Liver (tissue), 9 donors: Measurements from ENCODE around the gene PANX1. TPM values are rescaled to one million over a fixed set of nuclear protein-coding genes. Genes with fewer than 3 reads are reported as not detected.

Experiments used
- DNase-seq: peaks from one replicate; pipeline ENCODE4 v3.0.0-alpha.2; 2017; ENCODE audit warnings: low spot score
- H3K27ac ChIP-seq, 2 donors: one replicate each; pipeline ENCODE4 v1.7.0; 2013; ENCODE audit warnings: inconsistent platforms in 2 of 2, low read length in 2 of 2, control low read depth in 1 of 2, low read depth in 1 of 2, mild to moderate bottlenecking in 1 of 2
- H3K27me3 ChIP-seq, 4 donors: one replicate each; pipeline versions ENCODE4 v1.6.1 to v1.7.0; 2013; ENCODE audit warnings: low read length in 3 of 4, inconsistent platforms in 1 of 4, mild to moderate bottlenecking in 1 of 4, moderate library complexity in 1 of 4; ENCODE audit not compliant: control insufficient read depth in 4 of 4, insufficient read depth in 4 of 4
- H3K36me3 ChIP-seq, 4 donors: one replicate each; pipeline versions ENCODE4 v1.6.1 to v1.7.0; 2013; ENCODE audit warnings: low read length in 3 of 4, mild to moderate bottlenecking in 3 of 4, low read depth in 1 of 4, moderate library complexity in 1 of 4; ENCODE audit not compliant: control insufficient read depth in 4 of 4, insufficient read depth in 3 of 4
- H3K4me1 ChIP-seq, 4 donors: one replicate each; pipeline versions ENCODE4 v1.6.1 to v1.7.0; 2013; ENCODE audit warnings: low read length in 3 of 4, mild to moderate bottlenecking in 3 of 4, moderate library complexity in 1 of 4; ENCODE audit not compliant: control insufficient read depth in 4 of 4, insufficient read depth in 4 of 4
- H3K4me3 ChIP-seq, 3 donors: one replicate each; pipeline versions ENCODE4 v1.6.1 to v1.7.0; 2013; ENCODE audit warnings: low read length in 3 of 3, control low read depth in 1 of 3, low read depth in 1 of 3, mild to moderate bottlenecking in 1 of 3
- H3K9ac ChIP-seq, 2 donors: one replicate each; pipeline ENCODE4 v1.7.0; 2013; ENCODE audit warnings: low read length in 2 of 2, mild to moderate bottlenecking in 2 of 2, moderate library complexity in 2 of 2, control low read depth in 1 of 2, low read depth in 1 of 2
- H3K9me3 ChIP-seq, 4 donors: one replicate each; pipeline versions ENCODE4 v1.6.1 to v1.7.0; 2013; ENCODE audit warnings: low read length in 3 of 4; ENCODE audit not compliant: control insufficient read depth in 4 of 4
- EGR1 ChIP-seq, 2 donors: IDR thresholded peaks; 2 replicates each; pipeline ENCODE4 v1.6.1; 2016 to 2018; ENCODE audit warnings: antibody characterized with exemption in 2 of 2, low read depth in 2 of 2
- FOXA1 ChIP-seq: IDR thresholded peaks from 2 replicates; pipeline ENCODE4 v1.6.1; 2016; ENCODE audit warnings: antibody characterized with exemption
- FOXA2 ChIP-seq: IDR thresholded peaks from 2 replicates; pipeline ENCODE4 v1.6.1; 2016; ENCODE audit warnings: antibody characterized with exemption
- GABPA ChIP-seq, 2 donors: IDR thresholded peaks in 1 of 2; conservative IDR thresholded peaks in 1 of 2; 2 replicates each; pipeline ENCODE4 v1.6.1; 2016; ENCODE audit warnings: antibody characterized with exemption in 2 of 2, mild to moderate bottlenecking in 1 of 2, moderate library complexity in 1 of 2
- HNF4A ChIP-seq, 2 donors: conservative IDR thresholded peaks; 2 replicates each; pipeline ENCODE4 v1.6.1; 2016; ENCODE audit warnings: antibody characterized with exemption in 2 of 2, mild to moderate bottlenecking in 2 of 2
- HNF4G ChIP-seq: IDR thresholded peaks from 2 replicates; pipeline ENCODE4 v1.6.1; 2016; ENCODE audit warnings: antibody characterized with exemption
- JUND ChIP-seq, 2 donors: IDR thresholded peaks; 2 replicates each; pipeline ENCODE4 v1.6.1; 2016; ENCODE audit warnings: antibody characterized with exemption in 2 of 2
- NR2F2 ChIP-seq: IDR thresholded peaks from 2 replicates; pipeline ENCODE4 v1.6.1; 2016; ENCODE audit warnings: antibody characterized with exemption
- RAD21 ChIP-seq, 2 donors: IDR thresholded peaks; 2 replicates each; pipeline ENCODE4 v1.6.1; 2016; ENCODE audit warnings: antibody characterized with exemption in 2 of 2, mild to moderate bottlenecking in 2 of 2
- RXRA ChIP-seq, 2 donors: IDR thresholded peaks; 2 replicates each; pipeline ENCODE4 v1.6.1; 2017 to 2018; ENCODE audit warnings: antibody characterized with exemption in 2 of 2, mild to moderate bottlenecking in 1 of 2
- SP1 ChIP-seq: IDR thresholded peaks from 2 replicates; pipeline ENCODE4 v1.6.1; 2018; ENCODE audit warnings: antibody characterized with exemption, mild to moderate bottlenecking
- TAF1 ChIP-seq: conservative IDR thresholded peaks from 2 replicates; pipeline ENCODE4 v1.6.1; 2016; ENCODE audit warnings: antibody characterized with exemption, mild to moderate bottlenecking
- YY1 ChIP-seq: IDR thresholded peaks from 2 replicates; pipeline ENCODE4 v1.6.1; 2016; ENCODE audit warnings: antibody characterized with exemption, mild to moderate bottlenecking
- WGBS: extraction: QIAGEN DNeasy Blood & Tissue Kit; methylation state at CpG from one replicate; pipeline ENCODE4 v1.1.7; 2013; 5-methylcytosine and 5-hydroxymethylcytosine counted together
- polyA plus RNA-seq, 2 donors: library from polyadenylated mRNA; stranded (reverse) in 1 of 2; unstranded in 1 of 2; fragments of 200-250 nt in 1 of 2; fragments of >200 nt in 1 of 2; fragmentation: Nextera tagmentation in 1 of 2; extraction: Ambion mirVana in 1 of 2; gene quantifications; one replicate each; pipeline versions ENCODE4 v1.2.1 to v1.2.3, GENCODE V29; 2013 to 2015
- total RNA-seq, 2 donors: library from RNA; depleted of rRNA; stranded (reverse); fragments of >200 nt; gene quantifications; one replicate each; pipeline ENCODE4 v1.2.3, GENCODE V29; 2014
- TF ChIP-seq, protein P1 (sequence below): IDR thresholded peaks from 2 replicates; pipeline ENCODE4 v1.6.1; 2016; ENCODE audit warnings: antibody characterized with exemption
- TF ChIP-seq, protein P2 (sequence below): IDR thresholded peaks from 2 replicates; pipeline ENCODE4 v1.6.1; 2016; ENCODE audit warnings: antibody characterized with exemption
- TF ChIP-seq, protein P3 (sequence below): fragments of 150-350 bp; IDR thresholded peaks from 2 replicates; pipeline ENCODE4 v1.5.1; 2017; ENCODE audit warnings: improper control_type of control experiment, low read depth, low read length; ENCODE audit not compliant: missing input control
- TF ChIP-seq, protein P4 (sequence below): IDR thresholded peaks from 2 replicates; pipeline ENCODE4 v1.6.1; 2016; ENCODE audit warnings: antibody characterized with exemption
- TF ChIP-seq, protein P5 (sequence below): IDR thresholded peaks from 2 replicates; pipeline ENCODE4 v1.6.1; 2016; ENCODE audit warnings: antibody characterized with exemption, mild to moderate bottlenecking
- donor health status: healthy.
- donor health status: healthy.
- donor health status: healthy.
- donor health status: healthy.
- donor health status: healthy.

Gene PANX1
- total and polyA plus RNA-seq, 4 donors, result 6.4 to 14.1 (median 8.4) TPM

DNA sequence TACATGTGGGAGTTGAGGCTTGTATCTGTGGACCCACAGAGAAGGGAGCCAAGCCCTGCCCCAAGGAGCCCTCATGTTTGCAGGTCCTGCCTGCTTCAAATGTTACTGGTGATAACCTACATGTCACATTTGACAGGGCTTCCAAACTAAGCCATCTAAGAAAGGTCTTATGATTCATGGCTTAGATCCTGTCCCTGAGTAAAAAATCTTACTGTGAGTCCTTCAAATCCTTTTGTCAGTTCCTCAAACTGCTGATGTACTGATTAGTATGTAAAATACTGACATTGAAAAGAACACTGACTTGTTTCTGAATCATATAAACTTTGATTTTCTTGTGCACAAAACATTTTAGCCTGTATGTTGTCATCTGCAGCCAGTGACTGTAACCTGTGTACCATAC, 1.0 kb upstream of the PANX1 start (continued):
- no peak for TF ChIP-seq GABPA (IDR thresholded peaks at IDR 0.05 in 1 of 2, conservative IDR thresholded peaks at IDR 0.05 in 1 of 2)
- TF ChIP-seq TAF1, result no peak
- no peak for TF ChIP-seq FOXA1

DNA sequence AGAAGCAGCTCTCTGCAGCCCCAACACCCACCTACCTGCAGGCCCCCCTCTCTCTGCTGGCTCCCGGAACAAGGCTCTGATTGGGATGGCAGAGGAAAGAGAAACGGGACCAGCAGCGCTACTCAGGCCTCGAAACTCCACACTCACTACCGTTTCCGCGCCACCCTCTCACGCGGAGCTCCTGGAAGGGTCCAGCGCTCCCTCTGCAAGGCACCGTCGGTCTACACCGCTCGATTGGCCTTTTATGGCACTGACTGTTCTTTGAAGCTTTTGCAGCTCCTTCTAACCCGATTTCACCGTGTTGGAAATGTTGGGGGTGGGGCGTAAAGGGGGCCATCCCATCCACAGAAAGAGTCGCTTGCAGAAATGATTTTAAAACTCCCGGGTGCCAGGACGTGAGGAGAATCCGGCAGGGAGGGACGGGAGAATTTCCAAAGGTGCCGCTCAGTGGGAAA, 323 bp upstream of the PANX1 start:
- H3K36me3 ChIP-seq, result no peaks in the 10 kb centered on the region
- H3K4me3 ChIP-seq, result peak overlapping the region; percentile 61 to 87 (median 83)
- H3K27ac ChIP-seq, result peak overlapping the region; percentile 90 to 97
- peak overlapping the region; percentile 58 to 66 for H3K9ac ChIP-seq
- H3K9me3 ChIP-seq, result no peaks in the 10 kb centered on the region
- no peak for DNase-seq
- H3K27me3 ChIP-seq, result no peaks in the 10 kb centered on the region
- TF ChIP-seq EGR1 (IDR thresholded peaks at IDR 0.05; ENCODE audit: low read depth in 2 of 2), result no peak
- TF ChIP-seq, protein P1, sequence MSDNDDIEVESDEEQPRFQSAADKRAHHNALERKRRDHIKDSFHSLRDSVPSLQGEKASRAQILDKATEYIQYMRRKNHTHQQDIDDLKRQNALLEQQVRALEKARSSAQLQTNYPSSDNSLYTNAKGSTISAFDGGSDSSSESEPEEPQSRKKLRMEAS, result peak; percentile 18
- TF ChIP-seq RAD21 (IDR thresholded peaks at IDR 0.05), result peak in 1 of 2 donors; percentile 39
- TF ChIP-seq NR2F2, result no peak
- TF ChIP-seq RXRA (IDR thresholded peaks at IDR 0.05), result no peak
- TF ChIP-seq, protein P2, sequence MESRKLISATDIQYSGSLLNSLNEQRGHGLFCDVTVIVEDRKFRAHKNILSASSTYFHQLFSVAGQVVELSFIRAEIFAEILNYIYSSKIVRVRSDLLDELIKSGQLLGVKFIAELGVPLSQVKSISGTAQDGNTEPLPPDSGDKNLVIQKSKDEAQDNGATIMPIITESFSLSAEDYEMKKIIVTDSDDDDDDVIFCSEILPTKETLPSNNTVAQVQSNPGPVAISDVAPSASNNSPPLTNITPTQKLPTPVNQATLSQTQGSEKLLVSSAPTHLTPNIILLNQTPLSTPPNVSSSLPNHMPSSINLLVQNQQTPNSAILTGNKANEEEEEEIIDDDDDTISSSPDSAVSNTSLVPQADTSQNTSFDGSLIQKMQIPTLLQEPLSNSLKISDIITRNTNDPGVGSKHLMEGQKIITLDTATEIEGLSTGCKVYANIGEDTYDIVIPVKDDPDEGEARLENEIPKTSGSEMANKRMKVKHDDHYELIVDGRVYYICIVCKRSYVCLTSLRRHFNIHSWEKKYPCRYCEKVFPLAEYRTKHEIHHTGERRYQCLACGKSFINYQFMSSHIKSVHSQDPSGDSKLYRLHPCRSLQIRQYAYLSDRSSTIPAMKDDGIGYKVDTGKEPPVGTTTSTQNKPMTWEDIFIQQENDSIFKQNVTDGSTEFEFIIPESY, result peak; percentile 12
- TF ChIP-seq TAF1, result no peak
- TF ChIP-seq YY1, result no peak
- peak in 1 of 2 donors; percentile 13 for TF ChIP-seq JUND (IDR thresholded peaks at IDR 0.05)
- H3K4me1 ChIP-seq, result peaks cover 17 to 52% (median 32%) of the 10 kb centered on the region in 4 donors
- under 1% methylated on average over 23 of the region's 23 CpGs for WGBS

DNA sequence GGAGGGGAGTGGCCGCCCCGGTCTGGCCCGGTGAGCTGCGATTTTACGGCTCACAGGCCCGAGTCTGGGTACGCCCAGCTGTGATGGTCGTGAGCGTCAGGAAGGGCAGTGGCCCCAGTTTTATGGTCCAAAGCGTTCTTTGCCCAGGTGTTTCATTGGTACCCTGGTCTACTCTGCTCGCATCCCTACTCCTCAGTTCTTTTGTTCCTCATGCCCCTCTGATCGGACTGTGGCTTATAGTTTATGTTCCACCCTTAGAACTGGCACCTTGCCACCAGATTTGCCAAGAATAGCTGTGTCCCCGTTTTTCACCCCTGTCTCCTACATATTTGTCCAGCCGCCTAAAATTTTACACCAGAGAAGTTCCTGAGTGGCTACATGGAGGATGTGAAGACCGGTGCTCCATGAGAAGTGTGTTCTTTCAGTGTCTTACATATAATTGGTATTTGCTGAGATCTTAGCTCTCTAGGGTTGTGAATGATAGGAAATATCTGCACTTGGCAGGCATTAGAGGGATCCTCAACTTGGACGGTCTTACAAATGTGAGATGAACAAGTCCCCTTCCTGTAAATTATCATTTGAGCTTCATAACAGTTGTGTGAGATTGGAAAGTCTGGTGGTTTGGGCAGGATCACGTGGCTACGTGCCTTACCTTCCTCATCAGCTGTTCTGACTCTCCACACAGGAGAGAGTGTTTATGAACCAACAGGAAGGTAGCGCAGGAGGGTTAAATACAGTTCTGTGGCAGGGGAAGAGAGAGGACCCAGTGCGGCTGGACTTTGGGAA, 1.1 kb downstream of the PANX1 start:
- Histone ChIP-seq H3K27ac (peak overlapping the region; percentile 90 to 97), H3K4me3 (peak overlapping the region; percentile 61 to 87 (median 83)), H3K36me3 (no peaks in the 10 kb centered on the region), H3K9ac (peak overlapping the region; percentile 24 to 59), H3K9me3 (no peaks in the 10 kb centered on the region), H3K4me1 (peaks cover 17 to 53% (median 33%) of the 10 kb centered on the region in 4 donors), H3K27me3 (no peaks in the 10 kb centered on the region)
- 19% methylated on average over 20 of the region's 20 CpGs for WGBS
- TF ChIP-seq, protein P3, sequence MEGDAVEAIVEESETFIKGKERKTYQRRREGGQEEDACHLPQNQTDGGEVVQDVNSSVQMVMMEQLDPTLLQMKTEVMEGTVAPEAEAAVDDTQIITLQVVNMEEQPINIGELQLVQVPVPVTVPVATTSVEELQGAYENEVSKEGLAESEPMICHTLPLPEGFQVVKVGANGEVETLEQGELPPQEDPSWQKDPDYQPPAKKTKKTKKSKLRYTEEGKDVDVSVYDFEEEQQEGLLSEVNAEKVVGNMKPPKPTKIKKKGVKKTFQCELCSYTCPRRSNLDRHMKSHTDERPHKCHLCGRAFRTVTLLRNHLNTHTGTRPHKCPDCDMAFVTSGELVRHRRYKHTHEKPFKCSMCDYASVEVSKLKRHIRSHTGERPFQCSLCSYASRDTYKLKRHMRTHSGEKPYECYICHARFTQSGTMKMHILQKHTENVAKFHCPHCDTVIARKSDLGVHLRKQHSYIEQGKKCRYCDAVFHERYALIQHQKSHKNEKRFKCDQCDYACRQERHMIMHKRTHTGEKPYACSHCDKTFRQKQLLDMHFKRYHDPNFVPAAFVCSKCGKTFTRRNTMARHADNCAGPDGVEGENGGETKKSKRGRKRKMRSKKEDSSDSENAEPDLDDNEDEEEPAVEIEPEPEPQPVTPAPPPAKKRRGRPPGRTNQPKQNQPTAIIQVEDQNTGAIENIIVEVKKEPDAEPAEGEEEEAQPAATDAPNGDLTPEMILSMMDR, result no peak
- TF ChIP-seq JUND (IDR thresholded peaks at IDR 0.05), result peak in 1 of 2 donors; percentile 9
- TF ChIP-seq EGR1 (IDR thresholded peaks at IDR 0.05; ENCODE audit: low read depth in 2 of 2), result no peak
- TF ChIP-seq, protein P1, result no peak
- TF ChIP-seq SP1, result peak; percentile 24
- peak in 1 of 2 donors; percentile 25 for TF ChIP-seq HNF4A (conservative IDR thresholded peaks at IDR 0.05)
- no peak for TF ChIP-seq FOXA2
- TF ChIP-seq RXRA (IDR thresholded peaks at IDR 0.05), result peak; percentile 20 to 24
- TF ChIP-seq, protein P2, result no peak
- no peak for TF ChIP-seq NR2F2
- TF ChIP-seq YY1, result no peak
- no peak for TF ChIP-seq HNF4G
- TF ChIP-seq TAF1, result no peak
- no peak for TF ChIP-seq FOXA1
- no peak for TF ChIP-seq RAD21 (IDR thresholded peaks at IDR 0.05)
- TF ChIP-seq GABPA (IDR thresholded peaks at IDR 0.05 in 1 of 2, conservative IDR thresholded peaks at IDR 0.05 in 1 of 2), result no peak
- TF ChIP-seq, protein P4, sequence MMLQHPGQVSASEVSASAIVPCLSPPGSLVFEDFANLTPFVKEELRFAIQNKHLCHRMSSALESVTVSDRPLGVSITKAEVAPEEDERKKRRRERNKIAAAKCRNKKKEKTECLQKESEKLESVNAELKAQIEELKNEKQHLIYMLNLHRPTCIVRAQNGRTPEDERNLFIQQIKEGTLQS, result no peak
- TF ChIP-seq, protein P5, sequence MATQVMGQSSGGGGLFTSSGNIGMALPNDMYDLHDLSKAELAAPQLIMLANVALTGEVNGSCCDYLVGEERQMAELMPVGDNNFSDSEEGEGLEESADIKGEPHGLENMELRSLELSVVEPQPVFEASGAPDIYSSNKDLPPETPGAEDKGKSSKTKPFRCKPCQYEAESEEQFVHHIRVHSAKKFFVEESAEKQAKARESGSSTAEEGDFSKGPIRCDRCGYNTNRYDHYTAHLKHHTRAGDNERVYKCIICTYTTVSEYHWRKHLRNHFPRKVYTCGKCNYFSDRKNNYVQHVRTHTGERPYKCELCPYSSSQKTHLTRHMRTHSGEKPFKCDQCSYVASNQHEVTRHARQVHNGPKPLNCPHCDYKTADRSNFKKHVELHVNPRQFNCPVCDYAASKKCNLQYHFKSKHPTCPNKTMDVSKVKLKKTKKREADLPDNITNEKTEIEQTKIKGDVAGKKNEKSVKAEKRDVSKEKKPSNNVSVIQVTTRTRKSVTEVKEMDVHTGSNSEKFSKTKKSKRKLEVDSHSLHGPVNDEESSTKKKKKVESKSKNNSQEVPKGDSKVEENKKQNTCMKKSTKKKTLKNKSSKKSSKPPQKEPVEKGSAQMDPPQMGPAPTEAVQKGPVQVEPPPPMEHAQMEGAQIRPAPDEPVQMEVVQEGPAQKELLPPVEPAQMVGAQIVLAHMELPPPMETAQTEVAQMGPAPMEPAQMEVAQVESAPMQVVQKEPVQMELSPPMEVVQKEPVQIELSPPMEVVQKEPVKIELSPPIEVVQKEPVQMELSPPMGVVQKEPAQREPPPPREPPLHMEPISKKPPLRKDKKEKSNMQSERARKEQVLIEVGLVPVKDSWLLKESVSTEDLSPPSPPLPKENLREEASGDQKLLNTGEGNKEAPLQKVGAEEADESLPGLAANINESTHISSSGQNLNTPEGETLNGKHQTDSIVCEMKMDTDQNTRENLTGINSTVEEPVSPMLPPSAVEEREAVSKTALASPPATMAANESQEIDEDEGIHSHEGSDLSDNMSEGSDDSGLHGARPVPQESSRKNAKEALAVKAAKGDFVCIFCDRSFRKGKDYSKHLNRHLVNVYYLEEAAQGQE, result no peak
- DNase-seq, result no peak
